ENCODE results near the gene PPFIA1. TPM values are rescaled to one million over a fixed set of nuclear protein-coding genes. Genes with fewer than 3 reads are reported as not detected.
A peak's percentile ranks its signal among the peaks of the same experiment; 100 is the strongest.

PPFIA1 gene
- total and polyA plus RNA-seq, 9 donors: 24.9 to 37.4 (median 28.8) TPM

GRCh38 chr11:70305501-70305900 is 35.0 kb downstream of the PPFIA1 start:
- no CpG with 5 or more reads among the region's 3 CpGs for WGBS (ENCODE audit: insufficient coverage)
- Histone ChIP-seq H3K27me3 (ENCODE audit: control insufficient read depth, insufficient read depth, low read length) (no peaks in the 10 kb centered on the region), H3K27ac (ENCODE audit: low read length) (no peak overlapping the region), H3K9me3 (replicated peaks; ENCODE audit: control insufficient read depth, low read depth, low read length) (no peaks in the 10 kb centered on the region), H3K4me1 (ENCODE audit: control insufficient read depth, insufficient read depth, low read length) (peaks cover 4% of the 10 kb centered on the region), H3K36me3 (ENCODE audit: control insufficient read depth, insufficient read depth, low read length) (peaks cover 6% of the 10 kb centered on the region), H3K4me3 (ENCODE audit: low read length) (no peak overlapping the region)
- no peak for DNase-seq

GRCh38 chr11:70306586-70307033 is 36.1 kb downstream of the PPFIA1 start:
- Histone ChIP-seq H3K36me3 (ENCODE audit: control insufficient read depth, insufficient read depth, low read length) (peaks cover 6% of the 10 kb centered on the region), H3K9me3 (replicated peaks; ENCODE audit: control insufficient read depth, low read depth, low read length) (no peaks in the 10 kb centered on the region)
- no CpG with 5 or more reads among the region's 4 CpGs for WGBS (ENCODE audit: insufficient coverage)

GRCh38 chr11:70307176-70307575 is 36.7 kb downstream of the PPFIA1 start:
- H3K27me3 ChIP-seq (ENCODE audit: control insufficient read depth, insufficient read depth, low read length): no peaks in the 10 kb centered on the region
- H3K4me3 ChIP-seq (ENCODE audit: low read length): no peak overlapping the region
- WGBS (ENCODE audit: insufficient coverage): no CpG with 5 or more reads among the region's 3 CpGs
- peaks cover 5% of the 10 kb centered on the region for H3K36me3 ChIP-seq (ENCODE audit: control insufficient read depth, insufficient read depth, low read length)
- peaks cover 4% of the 10 kb centered on the region for H3K4me1 ChIP-seq (ENCODE audit: control insufficient read depth, insufficient read depth, low read length)
- H3K27ac ChIP-seq (ENCODE audit: low read length): no peak overlapping the region
- peak; percentile 8 for DNase-seq
- no peaks in the 10 kb centered on the region for H3K9me3 ChIP-seq (replicated peaks; ENCODE audit: control insufficient read depth, low read depth, low read length)

More at GRCh38 chr11:70306586-70307033, 36.1 kb downstream of the PPFIA1 start:
- H3K4me1 ChIP-seq (ENCODE audit: control insufficient read depth, insufficient read depth, low read length): peaks cover 4% of the 10 kb centered on the region
- DNase-seq: no peak
- H3K4me3 ChIP-seq (ENCODE audit: low read length): no peak overlapping the region
- H3K27me3 ChIP-seq (ENCODE audit: control insufficient read depth, insufficient read depth, low read length): no peaks in the 10 kb centered on the region
- no peak overlapping the region for H3K27ac ChIP-seq (ENCODE audit: low read length)

- no CpG with 5 or more reads among the region's 4 CpGs for WGBS (ENCODE audit: insufficient coverage)
- no peaks in the 10 kb centered on the region for H3K4me1 ChIP-seq (ENCODE audit: control insufficient read depth, insufficient read depth, low read length)
- peaks cover 8% of the 10 kb centered on the region for H3K36me3 ChIP-seq (ENCODE audit: control insufficient read depth, insufficient read depth, low read length)
- no peaks in the 10 kb centered on the region for H3K9me3 ChIP-seq (replicated peaks; ENCODE audit: control insufficient read depth, low read depth, low read length)
- no peaks in the 10 kb centered on the region for H3K27me3 ChIP-seq (ENCODE audit: control insufficient read depth, insufficient read depth, low read length)
- H3K27ac ChIP-seq (ENCODE audit: low read length): no peak overlapping the region
- DNase-seq: no peak
- no peak overlapping the region for H3K4me3 ChIP-seq (ENCODE audit: low read length)
These were observed 41.1 kb downstream of the PPFIA1 start for GRCh38 chr11:70311616-70312015.

GRCh38 chr11:70312401-70313357 is 42.2 kb downstream of the PPFIA1 start:
- H3K36me3 ChIP-seq (ENCODE audit: control insufficient read depth, insufficient read depth, low read length): peaks cover 8% of the 10 kb centered on the region
- no peak overlapping the region for H3K4me3 ChIP-seq (ENCODE audit: low read length)
- no peaks in the 10 kb centered on the region for H3K27me3 ChIP-seq (ENCODE audit: control insufficient read depth, insufficient read depth, low read length)
- no peak overlapping the region for H3K27ac ChIP-seq (ENCODE audit: low read length)
- no peaks in the 10 kb centered on the region for H3K9me3 ChIP-seq (replicated peaks; ENCODE audit: control insufficient read depth, low read depth, low read length)
- no peaks in the 10 kb centered on the region for H3K4me1 ChIP-seq (ENCODE audit: control insufficient read depth, insufficient read depth, low read length)
- 74% methylated on average over 16 of the region's 20 CpGs for WGBS (ENCODE audit: insufficient coverage)
- no peak for DNase-seq

GRCh38 chr11:70313945-70314344 is 43.5 kb downstream of the PPFIA1 start:
- H3K9me3 ChIP-seq (replicated peaks; ENCODE audit: control insufficient read depth, low read depth, low read length): no peaks in the 10 kb centered on the region
- no peaks in the 10 kb centered on the region for H3K27me3 ChIP-seq (ENCODE audit: control insufficient read depth, insufficient read depth, low read length)
- 84% methylated on average over 8 of the region's 8 CpGs for WGBS (ENCODE audit: insufficient coverage)
- no peak overlapping the region for H3K27ac ChIP-seq (ENCODE audit: low read length)
- no peak for DNase-seq
- H3K4me1 ChIP-seq (ENCODE audit: control insufficient read depth, insufficient read depth, low read length): no peaks in the 10 kb centered on the region
- no peak overlapping the region for H3K4me3 ChIP-seq (ENCODE audit: low read length)
- peaks cover 15% of the 10 kb centered on the region for H3K36me3 ChIP-seq (ENCODE audit: control insufficient read depth, insufficient read depth, low read length)

GRCh38 chr11:70314730-70315129 is 44.2 kb downstream of the PPFIA1 start:
- Histone ChIP-seq H3K36me3 (ENCODE audit: control insufficient read depth, insufficient read depth, low read length) (peaks cover 21% of the 10 kb centered on the region), H3K27ac (ENCODE audit: low read length) (no peak overlapping the region), H3K4me3 (ENCODE audit: low read length) (no peak overlapping the region), H3K4me1 (ENCODE audit: control insufficient read depth, insufficient read depth, low read length) (no peaks in the 10 kb centered on the region), H3K9me3 (replicated peaks; ENCODE audit: control insufficient read depth, low read depth, low read length) (no peaks in the 10 kb centered on the region), H3K27me3 (ENCODE audit: control insufficient read depth, insufficient read depth, low read length) (no peaks in the 10 kb centered on the region)
- WGBS (ENCODE audit: insufficient coverage): 92% methylated on average over 3 of the region's 10 CpGs
- no peak for DNase-seq

GRCh38 chr11:70315716-70316115 is 45.2 kb downstream of the PPFIA1 start:
- Histone ChIP-seq H3K9me3 (replicated peaks; ENCODE audit: control insufficient read depth, low read depth, low read length) (no peaks in the 10 kb centered on the region), H3K36me3 (ENCODE audit: control insufficient read depth, insufficient read depth, low read length) (peaks cover 27% of the 10 kb centered on the region), H3K27me3 (ENCODE audit: control insufficient read depth, insufficient read depth, low read length) (no peaks in the 10 kb centered on the region), H3K4me3 (ENCODE audit: low read length) (no peak overlapping the region), H3K4me1 (ENCODE audit: control insufficient read depth, insufficient read depth, low read length) (no peaks in the 10 kb centered on the region), H3K27ac (ENCODE audit: low read length) (no peak overlapping the region)
- DNase-seq: peak; percentile 7
- no CpG with 5 or more reads among the region's 4 CpGs for WGBS (ENCODE audit: insufficient coverage)

GRCh38 chr11:70317581-70318305 is 47.3 kb downstream of the PPFIA1 start:
- H3K4me1 ChIP-seq (ENCODE audit: control insufficient read depth, insufficient read depth, low read length): no peaks in the 10 kb centered on the region
- 94% methylated on average over 8 of the region's 14 CpGs for WGBS (ENCODE audit: insufficient coverage)
- no peak overlapping the region for H3K27ac ChIP-seq (ENCODE audit: low read length)
- DNase-seq: no peak
- H3K36me3 ChIP-seq (ENCODE audit: control insufficient read depth, insufficient read depth, low read length): peaks cover 32% of the 10 kb centered on the region
- H3K9me3 ChIP-seq (replicated peaks; ENCODE audit: control insufficient read depth, low read depth, low read length): no peaks in the 10 kb centered on the region
- H3K4me3 ChIP-seq (ENCODE audit: low read length): no peak overlapping the region
- H3K27me3 ChIP-seq (ENCODE audit: control insufficient read depth, insufficient read depth, low read length): no peaks in the 10 kb centered on the region

- Histone ChIP-seq H3K27me3 (ENCODE audit: control insufficient read depth, insufficient read depth, low read length) (no peaks in the 10 kb centered on the region), H3K36me3 (ENCODE audit: control insufficient read depth, insufficient read depth, low read length) (peaks cover 39% of the 10 kb centered on the region), H3K4me1 (ENCODE audit: control insufficient read depth, insufficient read depth, low read length) (no peaks in the 10 kb centered on the region), H3K9me3 (replicated peaks; ENCODE audit: control insufficient read depth, low read depth, low read length) (no peaks in the 10 kb centered on the region), H3K27ac (ENCODE audit: low read length) (no peak overlapping the region), H3K4me3 (ENCODE audit: low read length) (no peak overlapping the region)
- WGBS (ENCODE audit: insufficient coverage): 87% methylated on average over 7 of the region's 10 CpGs
- DNase-seq: no peak
These were observed 49.0 kb downstream of the PPFIA1 start for GRCh38 chr11:70319396-70320076.
